ENCODE data around the gene CENPM.

CENPM gene

GRCh38 chr22:41931701-41932269 is 15.2 kb downstream of the CENPM start:
- no peak for DNase-seq (ENCODE audit: low spot score)

DNA sequence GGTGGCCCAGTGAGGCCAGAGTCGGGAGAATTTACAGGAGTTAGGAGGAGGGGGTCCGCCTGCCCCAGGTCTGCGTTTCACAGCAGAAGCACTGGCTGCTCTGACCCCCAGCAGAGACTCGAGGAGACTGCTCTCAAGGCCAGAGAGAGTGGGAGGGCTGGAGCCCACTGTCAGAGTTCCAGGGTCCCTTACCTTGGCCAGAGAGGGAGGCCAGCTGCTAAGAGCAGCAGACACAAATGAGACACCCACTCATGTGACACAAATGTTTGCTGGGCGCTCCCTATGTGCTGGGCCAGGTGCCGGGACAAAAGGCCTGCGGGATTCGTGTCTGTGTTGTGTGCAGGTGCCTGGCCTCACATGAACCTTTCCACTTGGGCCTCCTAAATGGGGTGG is 17.5 kb downstream of the CENPM start:
- DNase-seq (ENCODE audit: low spot score) = no peak

DNA sequence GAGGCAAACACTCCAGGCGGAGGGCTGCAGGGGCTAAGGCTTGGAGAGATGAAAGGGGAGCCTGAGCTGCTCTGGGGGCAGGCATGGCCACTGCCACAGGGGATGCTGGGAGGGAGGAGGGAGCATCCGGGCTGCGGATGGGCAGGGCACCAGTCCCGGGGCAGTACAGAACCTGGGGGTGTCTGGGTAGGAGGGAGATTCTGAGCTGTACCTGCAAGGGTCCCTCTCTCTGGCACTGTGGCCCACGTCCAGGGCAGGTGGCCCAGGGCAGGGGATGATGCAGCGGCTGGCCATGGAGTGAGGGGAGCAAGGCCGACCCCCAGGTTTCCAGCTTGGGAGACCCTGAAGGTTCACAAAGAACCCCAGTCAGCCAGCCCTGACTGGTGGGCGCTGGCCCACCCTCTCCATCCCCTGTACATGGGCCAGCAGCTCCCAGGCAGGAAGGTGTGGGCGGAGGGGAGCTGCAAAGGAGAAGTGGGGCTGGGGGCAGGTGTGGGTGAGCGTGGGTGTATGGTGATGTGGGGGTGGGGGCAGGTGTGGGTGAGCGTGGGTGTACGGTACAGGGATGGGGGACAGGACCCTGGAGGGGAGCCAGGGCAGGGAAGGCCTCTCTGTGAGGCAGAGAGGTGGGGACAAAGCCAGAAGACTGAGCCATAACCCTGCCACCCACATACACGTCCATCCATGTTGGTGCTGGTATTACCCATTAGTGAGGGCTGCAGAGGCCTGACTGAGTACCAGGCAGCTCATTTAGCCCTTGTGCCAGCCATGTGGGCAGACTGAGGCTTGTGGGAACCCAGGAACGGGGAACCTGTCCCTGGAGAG is 18.1 kb downstream of the CENPM start:
- no peak for DNase-seq (ENCODE audit: low spot score)

DNA sequence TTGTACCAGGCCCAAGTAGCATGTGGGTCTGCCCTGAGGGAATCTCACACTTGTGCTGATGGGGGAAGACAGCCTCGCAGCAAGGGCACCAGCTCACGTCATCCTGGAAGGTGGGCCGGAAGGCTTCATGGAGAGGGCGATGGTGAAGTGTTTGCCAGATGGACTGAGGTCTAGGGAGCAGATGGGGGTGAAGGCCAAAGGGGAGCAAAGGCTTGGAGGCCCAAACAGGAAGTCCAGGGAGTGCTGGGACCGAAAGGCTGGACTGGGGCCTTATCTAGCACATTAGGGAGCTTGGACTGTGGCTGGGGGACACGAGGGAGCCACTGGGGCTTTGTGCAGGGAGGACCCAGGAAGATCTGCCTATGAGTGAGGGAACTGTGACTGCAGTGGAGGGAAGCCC is 19.1 kb downstream of the CENPM start:
- no peak for DNase-seq (ENCODE audit: low spot score)

- DNase-seq (ENCODE audit: low spot score) = peak; percentile 74
Observed at GRCh38 chr22:41925783-41926460, 21.0 kb downstream of the CENPM start.

- no peak for DNase-seq (ENCODE audit: low spot score)
Observed at GRCh38 chr22:41923595-41924276, 23.2 kb downstream of the CENPM start.

GRCh38 chr22:41922940-41923594 is 23.9 kb downstream of the CENPM start:
- no peak for DNase-seq (ENCODE audit: low spot score)

- no peak for DNase-seq (ENCODE audit: low spot score)
Observed at GRCh38 chr22:41922328-41922727, 24.6 kb downstream of the CENPM start.

DNA sequence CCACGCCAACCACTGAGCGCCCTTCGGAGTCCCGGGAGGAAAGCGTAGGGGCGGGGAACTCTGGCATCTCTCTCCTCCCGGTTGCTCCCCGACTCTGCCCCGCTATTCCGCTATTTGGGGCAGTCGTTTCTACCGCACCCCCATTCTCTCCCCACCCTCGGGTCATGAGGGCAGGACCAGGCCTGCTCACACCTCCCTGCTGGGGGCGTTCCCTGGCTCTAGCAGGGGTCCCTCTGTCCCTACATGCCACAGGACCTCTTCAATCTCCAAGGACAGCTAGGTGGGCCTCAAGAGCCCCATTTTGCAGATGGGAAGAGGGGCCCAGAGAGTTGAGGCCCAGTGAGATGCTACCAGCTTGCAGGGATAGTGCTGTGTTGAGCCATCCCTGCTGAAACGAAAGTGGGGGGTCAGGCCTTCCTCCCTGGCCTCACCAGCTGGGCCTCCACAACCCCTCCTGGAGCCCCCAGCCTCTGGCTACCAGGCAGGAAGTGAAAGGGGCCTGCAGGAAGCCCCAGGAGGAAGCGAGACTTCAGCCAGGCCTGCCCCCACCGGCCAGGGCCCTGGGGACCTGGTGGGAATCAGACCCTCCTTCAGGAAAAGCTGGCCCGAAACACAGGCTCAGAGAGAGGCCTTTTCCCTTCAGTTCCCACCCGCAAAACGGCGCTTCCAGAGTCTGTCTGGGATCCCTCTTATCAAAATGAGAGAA is 26.5 kb downstream of the CENPM start:
- DNase-seq (ENCODE audit: low spot score) = no peak

DNA sequence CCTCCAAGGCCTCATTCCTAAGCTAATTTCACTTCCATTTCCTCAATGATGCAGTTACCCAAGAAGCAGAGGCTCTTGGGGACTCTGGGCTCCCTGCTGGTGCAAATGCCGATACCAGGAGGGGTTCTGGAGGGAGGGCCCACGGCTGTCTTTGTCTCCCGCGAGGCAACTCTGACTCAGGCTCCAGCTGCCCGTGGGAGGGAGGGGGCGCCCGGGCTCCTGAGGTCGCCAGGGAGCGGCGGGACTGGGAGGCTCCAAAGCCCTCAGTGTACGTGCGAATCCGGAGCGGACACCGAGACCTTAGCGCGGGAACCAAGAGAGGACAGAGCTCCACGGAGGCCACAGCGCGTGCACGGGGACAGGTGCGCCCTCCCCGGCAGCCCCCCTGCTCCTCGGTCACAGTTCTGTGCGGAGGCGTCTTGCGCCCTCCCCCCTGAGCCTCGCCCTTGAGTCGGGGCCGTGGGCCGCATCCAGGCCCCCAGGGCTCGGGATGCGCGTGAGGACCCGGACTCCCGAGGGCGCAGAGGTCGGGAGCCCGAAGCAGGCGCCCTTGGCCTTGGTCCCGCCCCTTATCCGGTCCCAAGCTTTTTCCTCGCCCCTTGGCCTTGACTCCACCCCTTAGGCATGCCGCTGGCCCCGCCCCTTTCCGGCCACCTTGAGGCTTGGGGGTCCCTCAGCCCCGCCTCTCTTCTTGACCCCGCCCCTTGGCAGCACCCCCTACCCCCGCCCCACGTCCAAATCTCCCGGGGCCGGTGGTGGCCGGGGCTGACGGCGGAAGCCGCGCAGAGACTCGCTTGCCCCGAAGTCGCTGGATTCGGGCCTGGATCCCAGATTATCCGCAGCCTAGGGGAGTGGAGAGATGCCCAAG is 27.4 kb downstream of the CENPM start:
- DNase-seq (ENCODE audit: low spot score) = peak; percentile 15

DNA sequence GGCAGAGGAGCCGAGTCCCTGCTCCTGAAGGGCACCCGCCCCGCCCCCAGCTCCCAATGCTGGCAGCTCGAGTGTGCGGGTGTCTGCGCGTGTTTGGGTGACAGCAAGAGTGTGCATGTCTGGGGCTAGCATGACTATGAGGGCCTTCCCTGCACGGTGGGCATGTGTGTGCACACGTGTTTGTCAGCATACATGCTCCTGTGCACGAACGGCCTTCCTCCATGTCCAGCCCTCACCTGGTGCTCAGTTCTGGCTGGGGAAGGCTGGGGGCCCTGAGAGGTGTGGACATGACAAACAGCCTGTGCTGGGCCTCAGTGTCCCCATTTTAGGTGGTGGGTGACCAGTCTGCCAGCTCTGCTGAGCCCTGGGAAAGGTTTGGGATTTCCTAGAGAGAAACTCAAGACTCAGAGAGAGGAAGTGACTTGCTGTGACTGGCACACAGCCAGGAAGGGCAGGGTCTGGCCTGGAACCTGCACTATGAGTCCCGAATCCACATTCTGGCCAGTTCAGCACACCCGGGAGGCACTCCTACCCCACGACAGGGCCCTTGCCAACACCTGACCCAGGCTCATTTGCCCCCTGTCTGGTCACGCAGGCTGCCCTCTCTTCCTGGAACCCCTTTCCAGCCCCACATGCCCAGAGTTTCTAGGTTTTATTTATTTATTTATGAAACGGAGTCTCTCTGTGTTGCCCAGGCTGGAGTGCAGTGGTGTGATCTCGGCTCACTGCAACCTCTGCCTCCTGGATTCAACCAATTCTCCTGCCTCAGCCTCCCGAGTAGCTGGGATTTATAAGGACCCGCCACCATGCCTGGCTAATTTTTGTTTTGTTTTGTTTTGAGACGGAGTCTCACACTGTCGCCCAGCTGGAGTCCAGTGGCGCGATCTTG is 28.8 kb downstream of the CENPM start:
- peak; percentile 16 for DNase-seq (ENCODE audit: low spot score)

DNA sequence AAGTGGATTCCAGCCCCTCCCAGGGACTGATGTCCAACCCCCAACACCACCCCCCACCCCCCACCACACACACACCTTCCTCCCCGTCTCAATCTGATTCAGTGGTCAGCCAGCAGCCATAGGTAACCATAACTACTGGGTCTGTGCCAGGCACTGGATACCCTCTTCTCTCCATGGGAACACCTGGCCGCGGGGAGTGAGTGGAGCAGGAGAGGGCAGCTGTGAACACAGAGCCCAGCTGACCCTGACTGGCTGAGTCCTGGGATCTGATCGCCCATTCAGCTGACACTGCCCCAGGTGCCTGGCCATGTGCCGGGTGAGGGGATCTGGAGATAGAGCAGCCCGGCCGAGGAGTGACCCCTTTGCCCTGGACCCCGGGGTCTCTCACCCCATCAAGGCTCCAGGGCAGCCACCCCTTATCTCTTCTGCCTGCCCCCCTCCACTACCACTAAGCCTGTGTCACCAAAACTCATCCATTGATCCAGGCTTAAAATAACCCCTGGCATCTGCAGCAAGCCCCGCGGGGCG is 29.5 kb downstream of the CENPM start:
- DNase-seq (ENCODE audit: low spot score) = no peak

DNA sequence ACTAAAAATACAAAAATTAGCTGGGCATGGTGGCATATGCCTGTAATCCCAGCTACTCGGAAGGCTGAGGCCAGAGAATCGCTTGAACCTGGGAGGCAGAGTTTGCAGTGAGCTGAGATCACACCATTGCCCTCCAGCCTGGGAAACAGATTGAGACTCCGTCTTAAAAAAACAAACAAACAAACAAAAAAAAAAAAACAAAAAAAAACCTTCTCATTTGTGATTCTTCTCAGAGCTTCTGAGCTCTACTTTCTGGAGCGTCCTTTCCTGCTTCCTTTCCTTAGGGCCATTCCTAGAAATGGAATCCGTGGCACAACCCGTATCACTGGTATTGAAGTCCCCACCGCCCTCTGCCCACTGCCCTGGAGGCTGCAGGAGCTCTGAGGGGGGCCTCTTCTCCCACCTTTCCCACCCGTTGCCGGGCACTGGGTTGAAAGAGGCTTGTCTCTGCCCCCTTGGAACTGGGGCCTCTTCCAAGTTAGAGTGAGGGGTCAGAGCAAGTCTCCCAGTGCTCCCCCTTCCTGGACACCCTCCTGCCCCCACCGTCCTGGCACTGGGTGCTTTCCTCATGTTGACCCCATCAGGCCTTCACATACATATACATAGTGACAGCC is 30.1 kb downstream of the CENPM start:
- no peak for DNase-seq (ENCODE audit: low spot score)

DNA sequence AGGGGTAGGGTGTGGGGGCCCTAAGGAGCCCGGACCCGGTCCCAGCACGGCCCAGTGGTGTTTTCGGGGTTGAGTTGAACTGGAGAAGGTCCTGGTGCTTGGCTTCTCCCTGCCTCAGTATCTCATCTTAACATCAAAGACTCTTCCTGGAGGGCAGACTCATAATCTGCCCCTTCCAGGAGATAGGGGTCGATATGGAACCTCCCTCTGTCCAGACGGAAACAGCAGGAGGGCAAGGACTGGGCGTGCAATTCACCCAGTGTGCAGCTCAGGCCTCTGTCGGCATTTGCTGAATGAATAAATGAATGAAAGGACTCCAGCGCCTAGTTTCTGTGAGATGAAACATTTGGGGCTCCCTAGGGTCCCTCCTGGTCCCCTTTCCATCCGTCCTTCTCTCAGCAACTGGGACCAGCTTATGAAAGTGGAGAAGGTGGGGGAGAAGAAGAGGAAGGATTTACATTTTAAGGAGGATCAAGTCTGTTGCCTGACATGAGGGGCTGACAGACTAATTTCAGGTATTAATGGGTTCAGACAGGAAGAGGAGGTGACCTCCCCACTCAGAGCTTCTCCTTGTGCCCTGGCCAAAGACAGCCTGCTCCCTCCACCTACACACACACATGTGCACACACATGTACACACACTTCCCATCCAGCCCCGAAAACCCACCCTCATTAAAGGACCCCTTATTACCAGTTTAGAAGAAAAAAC is 31.0 kb downstream of the CENPM start:
- no peak for DNase-seq (ENCODE audit: low spot score)

GRCh38 chr22:41915035-41915785 is 31.7 kb downstream of the CENPM start, which contains the start of gene SHISA8:
Gene SHISA8 (minus strand): TSS chr22:41915074. CDS start chr22:41914667, 407 bp downstream.
- peak; percentile 38 for DNase-seq (ENCODE audit: low spot score)

- no peak for DNase-seq (ENCODE audit: low spot score)
Observed at GRCh38 chr22:41914611-41915034, 32.3 kb downstream of the CENPM start.

- DNase-seq (ENCODE audit: low spot score) = no peak
Observed at GRCh38 chr22:41913842-41914534, 33.0 kb downstream of the CENPM start.
